GM12878 (cell line): ENCODE data around the gene ZNF652. TPM values are rescaled to one million over a fixed set of nuclear protein-coding genes. Genes with fewer than 3 reads are reported as not detected.

Experiments
- ATAC-seq: fragments of 200-7000 bp; cut with Tn5 transposase; 3 replicates; pipeline ENCODE4 v1.9.1; 2020; ENCODE audit warnings: mild to moderate bottlenecking, moderate library complexity
- BruUV-seq: library from RNA; stranded (reverse); fragments of 400-500 nt; replicated peaks from 2 replicates; lab custom pipeline; 2021; lab: Mats Ljungman, UMichigan
- CTCF ChIA-PET: fragments of 300-600 bp; sonication (Branson Sonifier 250); formaldehyde crosslinking; extraction: SDS; loops from one replicate; lab custom pipeline; 2021; ENCODE audit warnings: inconsistent platforms; lab: Yijun Ruan, JAX
- POLR2A ChIA-PET: fragments of 350-600 bp; formaldehyde crosslinking; extraction: SDS; loops from one replicate; lab custom pipeline; 2021; ENCODE audit warnings: inconsistent platforms; lab: Charles Lee
- RAD21 ChIA-PET: fragments of 300-600 bp; sonication (Branson Sonifier 250); formaldehyde crosslinking; loops from one replicate; lab custom pipeline; 2023; ENCODE audit warnings: antibody characterized with exemption; ENCODE audit not compliant: unreplicated experiment; lab: Charles Lee
- SMC1A ChIA-PET: fragments of 300-600 bp; sonication (Branson Sonifier 250); formaldehyde crosslinking; loops from one replicate; lab custom pipeline; 2023; ENCODE audit not compliant: unreplicated experiment, uncharacterized antibody; lab: Charles Lee
- DNase-seq: peaks from one replicate; pipeline ENCODE4 v3.0.0-alpha.2; 2011; ENCODE audit warnings: low read depth, low spot score
- FAIRE-seq: peaks from 3 replicates; lab custom pipeline; 2011; peaks lifted over from hg19 to GRCh38; lab: Jason Lieb, UNC
- H2AFZ ChIP-seq: 2 replicates; pipeline ENCODE4 v1.6.0; 2011; ENCODE audit warnings: low read depth, low read length, control low read depth; ENCODE audit not compliant: control insufficient read depth
- H3K27ac ChIP-seq: 2 replicates; pipeline ENCODE4 v1.5.1; 2011; ENCODE audit warnings: control low read depth; ENCODE audit not compliant: control insufficient read depth, insufficient read depth
- H3K27me3 ChIP-seq, 2 experiments: replicated peaks in 1 of 2; 2 replicates each; pipeline versions ENCODE4 v1.6.0 to v1.6.1; 2011; ENCODE audit warnings: low read length in 1 of 2; ENCODE audit not compliant: control insufficient read depth in 2 of 2, insufficient read depth in 2 of 2
- H3K36me3 ChIP-seq, 2 experiments: 2 replicates each; pipeline ENCODE4 v1.5.1; 2011; ENCODE audit warnings: low read length in 1 of 2; ENCODE audit not compliant: control insufficient read depth in 2 of 2, insufficient read depth in 2 of 2
- H3K4me1 ChIP-seq: 2 replicates; pipeline ENCODE4 v1.6.1; 2011; ENCODE audit warnings: mild to moderate bottlenecking, low read length, moderate library complexity, mixed read lengths; ENCODE audit not compliant: control insufficient read depth, insufficient read depth
- H3K4me2 ChIP-seq: 2 replicates; pipeline ENCODE4 v1.6.0; 2011; ENCODE audit warnings: control low read depth; ENCODE audit not compliant: control insufficient read depth, insufficient read depth
- H3K4me3 ChIP-seq: fragments of 200-600 bp; sonication (generic); 2 replicates; pipeline ENCODE4 v1.5.1; 2016
- H3K79me2 ChIP-seq: 2 replicates; pipeline ENCODE4 v1.6.0; 2011; ENCODE audit warnings: low read length; ENCODE audit not compliant: control insufficient read depth, insufficient read depth
- H3K9ac ChIP-seq: 2 replicates; pipeline ENCODE4 v1.8.0; 2011; ENCODE audit warnings: low read length, control low read depth, mixed read lengths; ENCODE audit not compliant: control insufficient read depth, insufficient read depth
- H3K9me3 ChIP-seq: replicated peaks from 3 replicates; pipeline ENCODE4 v1.5.1; 2011; ENCODE audit warnings: mild to moderate bottlenecking, low read length; ENCODE audit not compliant: control insufficient read depth, insufficient read depth
- H4K20me1 ChIP-seq: 2 replicates; pipeline ENCODE4 v1.6.0; 2011; ENCODE audit not compliant: control insufficient read depth, insufficient read depth
- BCL11A ChIP-seq: IDR thresholded peaks from 2 replicates; pipeline ENCODE4 v1.6.1; 2011; ENCODE audit warnings: low read depth, low read length
- BMI1 ChIP-seq: fragments of 450-650 bp; IDR thresholded peaks from 2 replicates; pipeline ENCODE4 v1.6.1; 2016; ENCODE audit warnings: mild to moderate bottlenecking, moderate library complexity, borderline replicate concordance
- CHD4 ChIP-seq: fragments of 200-600 bp; sonication (generic); IDR thresholded peaks from 2 replicates; pipeline ENCODE4 v1.6.1; 2016; ENCODE audit warnings: mild to moderate bottlenecking
- KAT2A ChIP-seq: conservative IDR thresholded peaks from 2 replicates; pipeline ENCODE4 v1.6.1; 2011; ENCODE audit warnings: low read depth, low read length; ENCODE audit not compliant: control insufficient read depth
- KDM1A ChIP-seq: fragments of 200-600 bp; sonication (generic); IDR thresholded peaks from 2 replicates; pipeline ENCODE4 v1.6.1; 2016; ENCODE audit warnings: borderline replicate concordance
- MEF2A ChIP-seq: IDR thresholded peaks from 2 replicates; pipeline ENCODE4 v1.6.1; 2011; ENCODE audit warnings: low read depth, mild to moderate bottlenecking, low read length, moderate library complexity; ENCODE audit not compliant: insufficient read depth
- MTA2 ChIP-seq: fragments of 450-650 bp; IDR thresholded peaks from 2 replicates; pipeline ENCODE4 v1.6.1; 2016; ENCODE audit warnings: low read depth, mild to moderate bottlenecking, moderate library complexity
- PAX8 ChIP-seq: fragments of 450-650 bp; IDR thresholded peaks from 2 replicates; pipeline ENCODE4 v1.6.1; 2017; ENCODE audit warnings: mild to moderate bottlenecking, moderate library complexity
- RBBP5 ChIP-seq: fragments of 200-600 bp; sonication (generic); conservative IDR thresholded peaks from 2 replicates; pipeline ENCODE4 v1.6.1; 2016
- SIX5 ChIP-seq: IDR thresholded peaks from 2 replicates; pipeline ENCODE4 v1.6.1; 2011; ENCODE audit warnings: mild to moderate bottlenecking, low read depth, low read length, moderate library complexity; ENCODE audit not compliant: severe bottlenecking
- SUPT20H ChIP-seq: IDR thresholded peaks from 2 replicates; pipeline ENCODE4 v1.6.1; 2011; ENCODE audit warnings: low read depth, mild to moderate bottlenecking, low read length, moderate library complexity, borderline replicate concordance; ENCODE audit not compliant: control insufficient read depth
- YBX1 ChIP-seq: fragments of 450-650 bp; IDR thresholded peaks from 2 replicates; pipeline ENCODE4 v1.6.1; 2016; ENCODE audit warnings: antibody characterized with exemption
- ZNF24 ChIP-seq: fragments of 450-650 bp; IDR thresholded peaks from 2 replicates; pipeline ENCODE4 v1.6.1; 2017; ENCODE audit warnings: antibody characterized with exemption, mild to moderate bottlenecking
- ZNF622 ChIP-seq: fragments of 450-650 bp; IDR thresholded peaks from 2 replicates; pipeline ENCODE4 v1.6.1; 2017; ENCODE audit warnings: mild to moderate bottlenecking, inconsistent platforms
- WGBS: methylation state at CpG from one replicate; pipeline ENCODE4 v1.1.6; 2016; ENCODE audit warnings: low lambda C conversion rate; ENCODE audit not compliant: insufficient replicate concordance, insufficient coverage; ENCODE audit errors: missing lambda C conversion rate; 5-methylcytosine and 5-hydroxymethylcytosine counted together
- in situ Hi-C: fragments of 300-500 bp; cut with MboI; formaldehyde crosslinking; loops from 9 replicates; pipeline ENCODE4 v1.14.3; 2018; ENCODE audit warnings: mixed read lengths
- intact Hi-C: fragments of 100-400 bp; cut with micrococcal nuclease; formaldehyde crosslinking; loops from one replicate; pipeline ENCODE4 v1.14.2; 2022; ENCODE audit not compliant: unreplicated experiment
- polyA plus RNA-seq, 11 experiments: library from polyadenylated mRNA; depleted of rRNA in 4 of 11; unstranded in 6 of 11; stranded (reverse) in 5 of 11; fragments of >200 nt; fragmentation: Nextera tagmentation in 4 of 11; fragmentation: Illumina TruSeq in 1 of 11; extraction: Ambion mirVana in 4 of 11; extraction: Trizol in 1 of 11; gene quantifications; 1 replicate in 1 of 11; 2 replicates in 10 of 11; pipeline versions ENCODE4 v1.2.1 to v1.2.3, GENCODE V29; 2011 to 2016; ENCODE audit warnings: inconsistent platforms in 2 of 11, missing spikeins in 2 of 11, low read depth in 1 of 11
- total RNA-seq, 4 experiments: library from RNA; depleted of rRNA in 3 of 4; stranded (reverse); fragments of >200 nt in 3 of 4; fragmentation: Illumina TruSeq in 1 of 4; extraction: Trizol in 1 of 4; gene quantifications; 2 replicates each; pipeline versions ENCODE4 v1.2.1 to v1.2.3, GENCODE V29; 2013 to 2021
- TF ChIP-seq, protein P1 (sequence below): fragments of 450-650 bp; formaldehyde crosslinking; IDR thresholded peaks from 2 replicates; pipeline ENCODE4 v1.5.0; 2022; ENCODE audit warnings: mild to moderate bottlenecking, missing genetic modification characterization
- TF ChIP-seq, protein P2 (sequence below): IDR thresholded peaks from 2 replicates; pipeline ENCODE4 v1.6.1; 2011; ENCODE audit warnings: borderline replicate concordance, low read depth, mild to moderate bottlenecking, moderate library complexity, mixed read lengths, low read length; ENCODE audit not compliant: insufficient read depth; ENCODE audit errors: extremely low read length
- TF ChIP-seq, protein P3 (sequence below): fragments of 450-650 bp; IDR thresholded peaks from 2 replicates; pipeline ENCODE4 v1.6.1; 2017; ENCODE audit warnings: antibody characterized with exemption, mild to moderate bottlenecking, moderate library complexity

The ZNF652 gene
- total and polyA plus RNA-seq, 10 of the 15 experiments (the other 5 are each of a cell fraction or from before 2014, with no cell fraction given): 3.4 to 13.1 (median 8.7) TPM

DNA sequence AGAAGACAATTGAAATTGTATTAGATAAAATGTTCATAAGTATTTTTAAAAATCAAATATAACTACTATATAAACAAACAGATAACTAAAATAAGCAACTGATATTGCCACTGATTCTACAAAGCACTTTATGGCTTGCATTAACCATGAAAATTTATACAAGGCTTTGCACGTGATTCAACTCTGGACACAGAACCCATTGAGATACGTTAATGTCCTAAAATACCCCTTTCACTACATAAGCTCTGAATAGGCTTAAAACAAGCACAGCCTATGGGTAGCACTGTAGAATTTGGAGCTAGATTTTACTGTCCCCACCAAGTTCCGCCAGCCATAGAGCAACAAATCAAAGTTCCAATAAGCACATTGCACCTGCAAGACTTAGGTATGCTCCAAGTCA lies 4.5 kb downstream of the ZNF652 start (continued):
- TF ChIP-seq, protein P1, sequence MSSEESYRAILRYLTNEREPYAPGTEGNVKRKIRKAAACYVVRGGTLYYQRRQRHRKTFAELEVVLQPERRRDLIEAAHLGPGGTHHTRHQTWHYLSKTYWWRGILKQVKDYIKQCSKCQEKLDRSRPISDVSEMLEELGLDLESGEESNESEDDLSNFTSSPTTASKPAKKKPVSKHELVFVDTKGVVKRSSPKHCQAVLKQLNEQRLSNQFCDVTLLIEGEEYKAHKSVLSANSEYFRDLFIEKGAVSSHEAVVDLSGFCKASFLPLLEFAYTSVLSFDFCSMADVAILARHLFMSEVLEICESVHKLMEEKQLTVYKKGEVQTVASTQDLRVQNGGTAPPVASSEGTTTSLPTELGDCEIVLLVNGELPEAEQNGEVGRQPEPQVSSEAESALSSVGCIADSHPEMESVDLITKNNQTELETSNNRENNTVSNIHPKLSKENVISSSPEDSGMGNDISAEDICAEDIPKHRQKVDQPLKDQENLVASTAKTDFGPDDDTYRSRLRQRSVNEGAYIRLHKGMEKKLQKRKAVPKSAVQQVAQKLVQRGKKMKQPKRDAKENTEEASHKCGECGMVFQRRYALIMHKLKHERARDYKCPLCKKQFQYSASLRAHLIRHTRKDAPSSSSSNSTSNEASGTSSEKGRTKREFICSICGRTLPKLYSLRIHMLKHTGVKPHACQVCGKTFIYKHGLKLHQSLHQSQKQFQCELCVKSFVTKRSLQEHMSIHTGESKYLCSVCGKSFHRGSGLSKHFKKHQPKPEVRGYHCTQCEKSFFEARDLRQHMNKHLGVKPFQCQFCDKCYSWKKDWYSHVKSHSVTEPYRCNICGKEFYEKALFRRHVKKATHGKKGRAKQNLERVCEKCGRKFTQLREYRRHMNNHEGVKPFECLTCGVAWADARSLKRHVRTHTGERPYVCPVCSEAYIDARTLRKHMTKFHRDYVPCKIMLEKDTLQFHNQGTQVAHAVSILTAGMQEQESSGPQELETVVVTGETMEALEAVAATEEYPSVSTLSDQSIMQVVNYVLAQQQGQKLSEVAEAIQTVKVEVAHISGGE: no peak
- no peak for TF ChIP-seq KDM1A
- TF ChIP-seq, protein P2, sequence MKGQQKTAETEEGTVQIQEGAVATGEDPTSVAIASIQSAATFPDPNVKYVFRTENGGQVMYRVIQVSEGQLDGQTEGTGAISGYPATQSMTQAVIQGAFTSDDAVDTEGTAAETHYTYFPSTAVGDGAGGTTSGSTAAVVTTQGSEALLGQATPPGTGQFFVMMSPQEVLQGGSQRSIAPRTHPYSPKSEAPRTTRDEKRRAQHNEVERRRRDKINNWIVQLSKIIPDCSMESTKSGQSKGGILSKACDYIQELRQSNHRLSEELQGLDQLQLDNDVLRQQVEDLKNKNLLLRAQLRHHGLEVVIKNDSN: no peak

DNA sequence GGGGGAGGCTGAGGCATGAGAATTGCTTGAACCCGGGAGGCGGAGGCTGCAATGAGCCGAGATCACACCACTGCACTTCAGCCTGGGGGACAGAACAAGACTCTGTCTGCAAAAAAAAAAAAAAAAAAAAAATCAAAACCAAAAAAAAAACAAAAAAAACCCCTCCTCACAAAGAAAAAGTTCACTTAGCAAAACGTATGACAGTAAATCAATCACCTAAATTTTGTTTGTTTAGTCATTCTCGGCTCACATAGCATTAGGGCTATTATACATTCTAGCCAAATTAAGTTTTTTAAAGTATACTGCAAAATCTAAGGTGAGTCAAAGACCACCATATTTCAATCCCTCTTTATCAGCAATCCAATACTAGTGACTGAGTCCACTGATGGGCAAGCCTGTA lies 5.7 kb downstream of the ZNF652 start:
- DNase-seq (no peak), FAIRE-seq (no peak), ATAC-seq (no peak)
- RAD21 ChIA-PET: interaction anchor here (0.7 to 1.6 kb wide), 2 partner anchors 12 to 27 kb away, joined by 3 to 4 read pairs; no protein-coding TSS in a partner anchor
- no peak overlapping the region for H3K27ac ChIP-seq
- H3K4me1 ChIP-seq: peaks cover 16% of the 10 kb centered on the region; the same call in 1 of the 2 replicates
- H3K36me3 ChIP-seq: no peaks in the 10 kb centered on the region; a peak in 1 of 4 replicates
- WGBS: 97% methylated on average over 4 of the region's 5 CpGs
- peaks cover 3% of the 10 kb centered on the region; the same call in 1 of the 3 replicates for H3K9me3 ChIP-seq
- no peak overlapping the region for H3K9ac ChIP-seq
- SMC1A ChIA-PET: interaction anchor here (5.4 kb wide), 1 partner anchor 15 kb away, joined by 78 read pairs; no protein-coding TSS in a partner anchor
- no peaks in the 10 kb centered on the region for H3K27me3 ChIP-seq
- no peaks in the 10 kb centered on the region for H4K20me1 ChIP-seq
- CTCF ChIA-PET: interaction anchor here (15.6 kb wide), 1 partner anchor 38 kb away, joined by 330 read pairs; no protein-coding TSS in a partner anchor
- H3K79me2 ChIP-seq: peaks cover 89% of the 10 kb centered on the region
- intact Hi-C loops: no loop called here
- peak overlapping the region; percentile 1; the same call in 1 of the 2 replicates for H3K4me2 ChIP-seq
- no TSS peak for BruUV-seq
- no peak overlapping the region for H2AFZ ChIP-seq
- no peak overlapping the region for H3K4me3 ChIP-seq
- in situ Hi-C loops: no loop called here
- POLR2A ChIA-PET: interaction anchor here (0.6 kb wide), 1 partner anchor 291 kb away, joined by 5 read pairs; no protein-coding TSS in a partner anchor
- TF ChIP-seq BMI1 (no peak), SIX5 (no peak), PAX8 (no peak), BCL11A (no peak), CHD4 (no peak), MEF2A (no peak), MTA2 (no peak), YBX1 (no peak), ZNF24 (no peak), RBBP5 (no peak), KAT2A (no peak), SUPT20H (no peak), ZNF622 (no peak)
- TF ChIP-seq, protein P3, sequence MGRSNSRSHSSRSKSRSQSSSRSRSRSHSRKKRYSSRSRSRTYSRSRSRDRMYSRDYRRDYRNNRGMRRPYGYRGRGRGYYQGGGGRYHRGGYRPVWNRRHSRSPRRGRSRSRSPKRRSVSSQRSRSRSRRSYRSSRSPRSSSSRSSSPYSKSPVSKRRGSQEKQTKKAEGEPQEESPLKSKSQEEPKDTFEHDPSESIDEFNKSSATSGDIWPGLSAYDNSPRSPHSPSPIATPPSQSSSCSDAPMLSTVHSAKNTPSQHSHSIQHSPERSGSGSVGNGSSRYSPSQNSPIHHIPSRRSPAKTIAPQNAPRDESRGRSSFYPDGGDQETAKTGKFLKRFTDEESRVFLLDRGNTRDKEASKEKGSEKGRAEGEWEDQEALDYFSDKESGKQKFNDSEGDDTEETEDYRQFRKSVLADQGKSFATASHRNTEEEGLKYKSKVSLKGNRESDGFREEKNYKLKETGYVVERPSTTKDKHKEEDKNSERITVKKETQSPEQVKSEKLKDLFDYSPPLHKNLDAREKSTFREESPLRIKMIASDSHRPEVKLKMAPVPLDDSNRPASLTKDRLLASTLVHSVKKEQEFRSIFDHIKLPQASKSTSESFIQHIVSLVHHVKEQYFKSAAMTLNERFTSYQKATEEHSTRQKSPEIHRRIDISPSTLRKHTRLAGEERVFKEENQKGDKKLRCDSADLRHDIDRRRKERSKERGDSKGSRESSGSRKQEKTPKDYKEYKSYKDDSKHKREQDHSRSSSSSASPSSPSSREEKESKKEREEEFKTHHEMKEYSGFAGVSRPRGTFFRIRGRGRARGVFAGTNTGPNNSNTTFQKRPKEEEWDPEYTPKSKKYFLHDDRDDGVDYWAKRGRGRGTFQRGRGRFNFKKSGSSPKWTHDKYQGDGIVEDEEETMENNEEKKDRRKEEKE: no peak
